Naive thymus-derived CD4-positive, alpha-beta T cell (primary cell): Measurements from ENCODE around the gene PLD3. TPM values are rescaled to one million over a fixed set of nuclear protein-coding genes. Genes with fewer than 3 reads are reported as not detected.

Experiments
- ATAC-seq: fragments of 150-1000 bp; cut with Tn5 transposase; 2 replicates; pipeline ENCODE4 v1.10.0; 2021; ENCODE audit warnings: mild to moderate bottlenecking, moderate library complexity
- CTCF ChIA-PET: fragments of 350-600 bp; sonication (Branson Sonifier 250); formaldehyde crosslinking; loops from one replicate; lab custom pipeline; 2021; ENCODE audit warnings: antibody characterized with exemption; lab: Charles Lee
- POLR2A ChIA-PET: fragments of 350-600 bp; sonication (Branson Sonifier 250); formaldehyde crosslinking; loops from one replicate; lab custom pipeline; 2021; ENCODE audit warnings: antibody characterized with exemption, inconsistent platforms; lab: Charles Lee
- DNase-seq, 9 donors: peaks; one replicate each; pipeline versions ENCODE4 v3.0.0 to v3.0.0-alpha.2; 2020 to 2022; ENCODE audit warnings: mixed read lengths in 1 of 9
- H3K27ac ChIP-seq: one replicate; pipeline ENCODE4 v1.7.0; 2013; ENCODE audit warnings: mild to moderate bottlenecking, low read depth, low read length, moderate library complexity
- H3K27me3 ChIP-seq, 2 donors: one replicate each; pipeline ENCODE4 v1.7.0; 2013; ENCODE audit warnings: low read length in 2 of 2, mild to moderate bottlenecking in 2 of 2, moderate library complexity in 2 of 2; ENCODE audit not compliant: control insufficient read depth in 2 of 2, insufficient read depth in 2 of 2
- H3K36me3 ChIP-seq, 3 experiments: 1 replicate in 2 of 3; 2 replicates in 1 of 3; pipeline ENCODE4 v1.7.0; 2013; ENCODE audit warnings: low read length in 3 of 3, mild to moderate bottlenecking in 3 of 3, moderate library complexity in 1 of 3; ENCODE audit not compliant: insufficient read depth in 3 of 3, control insufficient read depth in 2 of 3
- H3K4me1 ChIP-seq, 2 donors: one replicate each; pipeline ENCODE4 v1.7.0; 2013; ENCODE audit warnings: low read length in 2 of 2, mild to moderate bottlenecking in 2 of 2, moderate library complexity in 1 of 2; ENCODE audit not compliant: control insufficient read depth in 2 of 2, insufficient read depth in 2 of 2
- H3K4me3 ChIP-seq: 2 replicates; pipeline ENCODE4 v1.7.0; 2013; ENCODE audit warnings: mild to moderate bottlenecking, low read length
- H3K9me3 ChIP-seq, 3 experiments: 1 replicate in 2 of 3; 2 replicates in 1 of 3; pipeline ENCODE4 v1.7.0; 2013; ENCODE audit warnings: low read length in 3 of 3; ENCODE audit not compliant: control insufficient read depth in 2 of 3
- H3K27ac Mint-ChIP-seq, 9 donors: one replicate each; pipeline ENCODE4 v1.8.0; 2020 to 2022; ENCODE audit warnings: mixed read lengths in 9 of 9, mild to moderate bottlenecking in 8 of 9, moderate library complexity in 5 of 9, inconsistent platforms in 2 of 9
- H3K27me3 Mint-ChIP-seq, 5 donors: one replicate each; pipeline ENCODE4 v1.8.0; 2021 to 2022; ENCODE audit warnings: mixed read lengths in 5 of 5, mild to moderate bottlenecking in 1 of 5
- H3K36me3 Mint-ChIP-seq, 5 donors: one replicate each; pipeline ENCODE4 v1.8.0; 2020 to 2022; ENCODE audit warnings: mixed read lengths in 5 of 5, mild to moderate bottlenecking in 3 of 5, inconsistent platforms in 1 of 5
- H3K4me1 Mint-ChIP-seq, 7 donors: one replicate each; pipeline ENCODE4 v1.8.0; 2020 to 2022; ENCODE audit warnings: mixed read lengths in 7 of 7, mild to moderate bottlenecking in 3 of 7, inconsistent platforms in 1 of 7
- H3K4me3 Mint-ChIP-seq, 10 donors: one replicate each; pipeline ENCODE4 v1.8.0; 2020 to 2022; ENCODE audit warnings: mild to moderate bottlenecking in 10 of 10, mixed read lengths in 10 of 10, moderate library complexity in 6 of 10, inconsistent platforms in 2 of 10
- H3K9me3 Mint-ChIP-seq, 11 donors: one replicate each; pipeline ENCODE4 v1.8.0; 2020 to 2022; ENCODE audit warnings: mixed read lengths in 11 of 11, mild to moderate bottlenecking in 4 of 11, inconsistent platforms in 1 of 11, moderate library complexity in 1 of 11
- intact Hi-C, 2 donors: fragments of 100-400 bp; cut with micrococcal nuclease; formaldehyde crosslinking; loops; one replicate each; pipeline ENCODE4 v1.15.1; 2023
- polyA plus RNA-seq, 2 donors: library from polyadenylated mRNA; unstranded; fragments of 300-500 nt; fragmentation: Illumina TruSeq; gene quantifications; one replicate each; pipeline ENCODE4 v1.2.3, GENCODE V29; 2021
- total RNA-seq, 6 experiments: library from RNA in 5 of 6; stranded (reverse) in 5 of 6; gene quantifications; 1 replicate in 5 of 6; 2 replicates in 1 of 6; pipeline ENCODE4 v1.2.3 and lab custom pipeline; 2021 to 2026

PLD3 gene
- total and polyA plus RNA-seq, 7 experiments from 2014 or later, result 60.1 to 137 (median 85.8) TPM

- H3K4me1 Mint-ChIP-seq, result no peaks in the 10 kb centered on the region
- ATAC-seq (no peak), DNase-seq (no peak)
- Histone ChIP-seq H3K27me3 (no peaks in the 10 kb centered on the region), H3K4me3 (no peak overlapping the region), H3K36me3 (no peaks in the 10 kb centered on the region), H3K4me1 (no peaks in the 10 kb centered on the region), H3K9me3 (no peaks in the 10 kb centered on the region), H3K27ac (no peak overlapping the region)
- intact Hi-C loops, result no loop called here
- H3K9me3 Mint-ChIP-seq, result no peaks in the 10 kb centered on the region
- POLR2A ChIA-PET, result no interaction called here
- no peak overlapping the region for H3K4me3 Mint-ChIP-seq
- CTCF ChIA-PET, result no interaction called here
- H3K27ac Mint-ChIP-seq, result no peak overlapping the region
- peaks cover 0 to 5% (median 0%) of the 10 kb centered on the region in 5 donors for H3K36me3 Mint-ChIP-seq
- H3K27me3 Mint-ChIP-seq, result no peaks in the 10 kb centered on the region
These were observed 43.6 kb downstream of the PLD3 start for GRCh38 chr19:40392123-40392522.

DNA sequence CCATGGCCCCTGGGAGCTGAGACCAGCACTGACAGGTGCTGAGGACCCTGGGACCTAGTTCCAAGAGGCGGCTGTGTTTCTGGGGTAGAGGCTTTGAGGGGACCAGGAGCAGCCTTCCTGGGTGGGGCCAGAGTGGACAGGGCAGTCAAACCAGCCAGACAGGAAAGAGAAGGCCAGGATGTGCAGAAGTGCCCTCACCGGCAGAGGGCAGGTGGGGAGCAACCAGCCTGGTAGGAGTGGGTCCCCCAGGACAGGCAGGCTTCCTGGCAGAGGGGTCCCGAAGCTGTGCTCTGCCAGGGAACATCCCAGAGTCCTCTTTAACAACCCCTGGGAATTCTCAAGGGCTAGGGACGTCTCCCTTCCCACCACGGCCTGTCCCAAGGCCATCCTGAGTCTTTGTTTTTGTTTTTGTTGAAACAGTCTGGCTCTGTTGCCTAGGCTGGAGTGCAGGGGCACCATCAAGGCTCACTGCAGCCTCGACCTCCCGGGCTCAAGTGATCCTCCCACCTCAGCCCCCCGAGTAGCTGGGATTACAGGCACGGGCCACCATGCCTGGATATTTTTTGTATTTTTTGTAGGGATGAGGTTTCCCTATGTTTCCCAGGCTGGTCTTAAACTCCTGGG, 44.5 kb downstream of the PLD3 start:
- Mint-ChIP-seq H3K4me3 (no peak overlapping the region), H3K4me1 (peaks cover 0 to under 1% (median 0%) of the 10 kb centered on the region in 7 donors), H3K9me3 (no peaks in the 10 kb centered on the region), H3K27me3 (no peaks in the 10 kb centered on the region), H3K36me3 (peaks cover 0 to 5% (median 0%) of the 10 kb centered on the region in 5 donors), H3K27ac (no peak overlapping the region)
- POLR2A ChIA-PET, result no interaction called here
- Histone ChIP-seq H3K27ac (no peak overlapping the region), H3K4me3 (no peak overlapping the region), H3K27me3 (no peaks in the 10 kb centered on the region), H3K9me3 (no peaks in the 10 kb centered on the region), H3K4me1 (no peaks in the 10 kb centered on the region), H3K36me3 (no peaks in the 10 kb centered on the region)
- ATAC-seq (no peak), DNase-seq (no peak)
- intact Hi-C loops, result no loop called here
- CTCF ChIA-PET, result no interaction called here

GRCh38 chr19:40393894-40394815, 45.7 kb downstream of the PLD3 start:
- DNase-seq (no peak), ATAC-seq (no peak)
- Histone ChIP-seq H3K27me3 (no peaks in the 10 kb centered on the region), H3K4me1 (no peaks in the 10 kb centered on the region), H3K27ac (no peak overlapping the region), H3K9me3 (no peaks in the 10 kb centered on the region), H3K4me3 (no peak overlapping the region), H3K36me3 (no peaks in the 10 kb centered on the region)
- Mint-ChIP-seq H3K9me3 (no peaks in the 10 kb centered on the region), H3K27ac (no peak overlapping the region), H3K4me1 (peaks cover 3 to 10% (median 4%) of the 10 kb centered on the region in 7 donors), H3K27me3 (no peaks in the 10 kb centered on the region), H3K36me3 (peaks cover 0 to 8% (median 0%) of the 10 kb centered on the region in 5 donors), H3K4me3 (no peak overlapping the region)
- ChIA-PET CTCF (no interaction called here), POLR2A (interaction anchor here (0.6 kb wide), 1 partner anchor 757 kb away, joined by 3 read pairs; no protein-coding TSS in a partner anchor)
- intact Hi-C loops, result no loop called here

DNA sequence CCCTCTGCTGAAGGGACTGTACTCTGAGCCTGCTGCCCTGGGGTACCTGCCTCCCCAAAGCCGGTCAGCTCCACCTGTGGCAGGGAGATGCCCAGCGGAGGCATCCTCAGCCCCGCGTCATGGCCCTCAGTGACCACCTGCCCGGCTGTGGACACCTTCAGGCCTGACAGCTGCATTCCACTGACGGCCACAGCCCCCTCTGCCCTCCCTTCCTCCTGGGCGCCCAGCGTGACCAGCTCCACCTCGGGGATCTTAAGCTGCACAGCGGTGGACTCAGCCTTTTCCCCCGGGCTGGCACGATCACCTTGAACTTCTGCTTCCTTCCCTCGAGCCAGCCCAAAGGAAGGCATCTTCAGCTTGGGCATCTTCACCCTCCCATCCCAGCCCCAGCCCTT, 46.3 kb downstream of the PLD3 start:
- Mint-ChIP-seq H3K9me3 (no peaks in the 10 kb centered on the region), H3K36me3 (peaks cover 0 to 10% (median 0%) of the 10 kb centered on the region in 5 donors), H3K27ac (no peak overlapping the region), H3K27me3 (peaks cover 0 to 3% (median 0%) of the 10 kb centered on the region in 5 donors), H3K4me3 (no peak overlapping the region), H3K4me1 (peaks cover 7 to 17% (median 10%) of the 10 kb centered on the region in 7 donors)
- Histone ChIP-seq H3K27ac (no peak overlapping the region), H3K4me3 (no peak overlapping the region), H3K36me3 (no peaks in the 10 kb centered on the region), H3K4me1 (no peaks in the 10 kb centered on the region), H3K9me3 (no peaks in the 10 kb centered on the region), H3K27me3 (no peaks in the 10 kb centered on the region)
- ATAC-seq, result no peak
- ChIA-PET POLR2A (interaction anchor here (0.6 kb wide), 1 partner anchor 756 kb away, joined by 3 read pairs; no protein-coding TSS in a partner anchor), CTCF (no interaction called here)
- intact Hi-C loops, result no loop called here
- DNase-seq, result no peak

DNA sequence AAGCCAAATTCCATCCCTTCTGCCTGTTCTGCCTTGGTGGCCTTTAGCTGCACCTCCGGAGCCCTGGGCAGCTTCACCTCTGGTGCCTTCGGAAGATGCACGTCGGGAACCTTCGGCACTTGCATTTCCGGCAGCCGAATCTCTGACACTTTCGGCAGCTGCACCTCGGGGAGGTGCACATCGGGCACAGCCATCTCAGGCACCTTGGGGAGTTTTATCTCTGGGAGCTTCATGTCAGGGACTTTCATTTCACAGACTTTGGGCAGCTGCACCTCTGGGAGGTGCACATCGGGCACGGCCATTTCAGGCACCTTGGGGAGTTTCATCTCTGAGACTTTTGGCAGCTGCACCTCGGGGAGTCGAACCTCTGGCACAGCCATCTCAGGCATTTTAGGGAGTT, 47.5 kb downstream of the PLD3 start:
- H3K9me3 ChIP-seq, result no peaks in the 10 kb centered on the region
- intact Hi-C loops, result no loop called here
- no peaks in the 10 kb centered on the region for H3K36me3 ChIP-seq
- no peaks in the 10 kb centered on the region for H3K4me1 ChIP-seq
- POLR2A ChIA-PET, result interaction anchor here (0.6 kb wide), 1 partner anchor 121 kb away, joined by 3 read pairs; no protein-coding TSS in a partner anchor
- H3K4me3 ChIP-seq, result no peak overlapping the region
- CTCF ChIA-PET, result no interaction called here
- H3K27ac Mint-ChIP-seq, result no peak overlapping the region
- no peaks in the 10 kb centered on the region for H3K9me3 Mint-ChIP-seq
- H3K4me1 Mint-ChIP-seq, result peaks cover 7 to 22% (median 15%) of the 10 kb centered on the region in 7 donors
- no peaks in the 10 kb centered on the region for H3K27me3 ChIP-seq
- peaks cover 0 to 10% (median 0%) of the 10 kb centered on the region in 5 donors for H3K36me3 Mint-ChIP-seq
- no peak overlapping the region for H3K4me3 Mint-ChIP-seq
- DNase-seq, result no peak
- no peak for ATAC-seq
- no peak overlapping the region for H3K27ac ChIP-seq
- peaks cover 0 to 6% (median 0%) of the 10 kb centered on the region in 5 donors for H3K27me3 Mint-ChIP-seq

- no peaks in the 10 kb centered on the region for H3K4me1 ChIP-seq
- ChIA-PET POLR2A (interaction anchor here (0.8 kb wide), 1 partner anchor 15 kb away, joined by 3 read pairs; no protein-coding TSS in a partner anchor), CTCF (no interaction called here)
- H3K36me3 ChIP-seq, result no peaks in the 10 kb centered on the region
- peaks cover 7 to 24% (median 19%) of the 10 kb centered on the region in 7 donors for H3K4me1 Mint-ChIP-seq
- ATAC-seq (no peak), DNase-seq (no peak)
- no peaks in the 10 kb centered on the region for H3K27me3 ChIP-seq
- intact Hi-C loops, result no loop called here
- no peak overlapping the region for H3K4me3 Mint-ChIP-seq
- H3K27ac ChIP-seq, result no peak overlapping the region
- H3K9me3 Mint-ChIP-seq, result no peaks in the 10 kb centered on the region
- peaks cover 0 to 10% (median 0%) of the 10 kb centered on the region in 5 donors for H3K36me3 Mint-ChIP-seq
- no peak overlapping the region for H3K4me3 ChIP-seq
- peaks cover 0 to 6% (median 0%) of the 10 kb centered on the region in 5 donors for H3K27me3 Mint-ChIP-seq
- H3K9me3 ChIP-seq, result no peaks in the 10 kb centered on the region
- no peak overlapping the region for H3K27ac Mint-ChIP-seq
These were observed 48.5 kb downstream of the PLD3 start for GRCh38 chr19:40396886-40397567.
